ENCODE measurements around the gene SRXN1.

Gene SRXN1

DNA sequence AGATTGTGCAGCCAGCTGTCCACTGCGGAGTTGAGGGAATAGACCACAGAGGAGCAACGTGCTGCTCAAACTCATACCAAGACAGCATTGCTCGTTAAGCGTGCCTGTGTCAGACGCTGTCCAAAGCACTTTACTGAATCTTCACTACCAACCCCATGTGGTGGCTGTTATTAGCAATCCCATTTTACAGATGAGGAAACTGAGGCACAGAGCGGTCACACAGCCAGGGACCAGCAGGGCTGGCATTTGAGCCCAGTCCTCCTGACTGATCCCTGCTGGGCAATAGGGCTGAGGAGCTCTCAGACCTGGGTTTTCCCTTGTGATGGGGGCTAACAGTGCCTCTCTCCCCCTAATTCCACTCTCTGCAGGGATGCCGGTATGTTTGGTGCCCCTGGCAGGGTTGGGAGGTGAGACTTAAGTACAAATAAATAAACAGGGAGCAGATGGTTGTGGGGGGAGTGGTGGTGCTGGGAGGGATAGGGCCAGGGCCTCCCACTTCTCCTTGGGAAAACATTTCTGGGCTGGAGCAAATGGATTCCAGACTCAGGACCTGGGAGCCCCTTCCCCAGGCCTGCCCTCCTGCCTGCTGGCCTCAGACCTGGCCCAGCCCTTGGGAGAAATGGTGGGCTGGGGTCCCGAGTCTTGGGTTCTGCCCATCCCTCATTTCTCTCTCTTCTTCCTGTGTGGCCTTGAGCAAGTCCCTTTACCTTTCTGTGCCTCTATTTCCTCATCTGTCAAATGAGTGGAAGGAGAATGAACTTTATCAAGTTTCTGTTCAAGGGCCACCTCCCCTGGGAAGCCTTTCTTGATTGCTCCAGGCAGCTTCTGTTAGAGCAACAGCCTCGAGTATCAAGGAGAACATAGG lies 17.7 kb downstream of the SRXN1 start:
- Histone ChIP-seq H4K20me1 (ENCODE audit: insufficient read depth, low read length) (peaks cover 3% of the 10 kb centered on the region), H3K27me3 (ENCODE audit: insufficient read depth, low read length, poor library complexity) (peaks cover 31% of the 10 kb centered on the region), H3K79me2 (ENCODE audit: insufficient read depth, low read length) (no peaks in the 10 kb centered on the region), H2AFZ (ENCODE audit: low read depth, low read length) (no peak overlapping the region), H3K27ac (ENCODE audit: low read length) (no peak overlapping the region), H3K9me3 (ENCODE audit: insufficient read depth, low read length, severe bottlenecking) (no peaks in the 10 kb centered on the region), H3K36me3 (ENCODE audit: insufficient read depth, low read length) (no peaks in the 10 kb centered on the region), H3K4me2 (ENCODE audit: insufficient read depth, low read length) (no peak overlapping the region), H3K4me1 (ENCODE audit: insufficient read depth, low read length) (no peaks in the 10 kb centered on the region), H3K9ac (ENCODE audit: low read depth, low read length) (no peak overlapping the region), H3K4me3 (ENCODE audit: low read depth in 1 of 2, low read length in 2 of 2) (no peak overlapping the region)
- DNase-seq (no peak), ATAC-seq (ENCODE audit: insufficient read depth, low read depth) (no peak)
- TF ChIP-seq CTCF (IDR thresholded peaks at IDR 0.05; ENCODE audit: borderline replicate concordance, extremely low read depth, low read length, poor library complexity, severe bottlenecking) (no peak), EZH2 (IDR thresholded peaks at IDR 0.05; ENCODE audit: borderline replicate concordance, low read depth, low read length, severe bottlenecking) (no peak)

DNA sequence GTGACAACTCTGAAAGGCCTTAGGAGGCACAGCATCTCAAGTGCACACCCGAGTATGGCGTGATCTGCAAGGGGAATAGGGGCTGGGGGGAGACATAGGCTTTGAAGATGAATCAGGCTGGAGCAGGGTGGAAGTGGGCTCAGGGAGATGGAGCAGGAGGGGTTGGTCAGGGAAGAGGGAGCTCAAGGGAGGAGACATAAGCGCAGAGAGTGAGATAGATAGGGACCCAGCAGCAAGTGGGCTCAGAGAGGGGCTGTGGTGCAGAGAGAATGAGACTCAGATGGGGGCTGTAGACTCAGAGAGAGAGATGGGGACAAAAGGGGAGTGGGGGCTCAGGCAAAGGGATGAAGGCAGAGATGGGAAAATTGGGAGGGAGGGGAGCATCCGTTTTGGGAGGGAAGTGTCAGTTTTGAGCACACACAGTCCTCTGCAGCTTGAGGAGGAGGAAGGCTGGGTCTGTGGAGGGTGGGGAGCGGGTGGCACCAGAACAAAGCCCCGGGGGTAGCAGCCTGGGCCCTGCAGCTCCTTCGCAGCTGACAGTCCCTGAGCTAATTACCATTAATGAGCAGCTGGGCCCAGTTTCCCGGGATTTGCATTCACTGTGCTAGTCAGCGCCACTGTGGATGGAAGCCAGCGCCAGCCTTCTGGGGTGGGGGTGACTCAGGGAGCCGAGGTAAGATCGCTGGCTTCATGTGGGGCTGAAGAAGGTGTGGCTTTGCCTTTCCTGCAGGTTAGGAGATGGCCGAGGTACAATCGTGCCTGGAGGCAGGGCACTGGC lies 18.7 kb downstream of the SRXN1 start:
- Histone ChIP-seq H3K9me3 (ENCODE audit: insufficient read depth, low read length, severe bottlenecking) (no peaks in the 10 kb centered on the region), H3K9ac (ENCODE audit: low read depth, low read length) (no peak overlapping the region), H4K20me1 (ENCODE audit: insufficient read depth, low read length) (no peaks in the 10 kb centered on the region; the same call in none of the 2 replicates), H3K4me3 (ENCODE audit: low read depth in 1 of 2, low read length in 2 of 2) (no peak overlapping the region), H3K79me2 (ENCODE audit: insufficient read depth, low read length) (no peaks in the 10 kb centered on the region), H3K4me1 (ENCODE audit: insufficient read depth, low read length) (no peaks in the 10 kb centered on the region), H3K4me2 (ENCODE audit: insufficient read depth, low read length) (no peak overlapping the region), H2AFZ (ENCODE audit: low read depth, low read length) (no peak overlapping the region), H3K36me3 (ENCODE audit: insufficient read depth, low read length) (no peaks in the 10 kb centered on the region), H3K27me3 (ENCODE audit: insufficient read depth, low read length, poor library complexity) (peaks cover 31% of the 10 kb centered on the region), H3K27ac (ENCODE audit: low read length) (no peak overlapping the region)
- ATAC-seq (ENCODE audit: insufficient read depth, low read depth) (no peak), DNase-seq (no peak)
- TF ChIP-seq CTCF (IDR thresholded peaks at IDR 0.05; ENCODE audit: borderline replicate concordance, extremely low read depth, low read length, poor library complexity, severe bottlenecking) (no peak), EZH2 (IDR thresholded peaks at IDR 0.05; ENCODE audit: borderline replicate concordance, low read depth, low read length, severe bottlenecking) (no peak)

DNA sequence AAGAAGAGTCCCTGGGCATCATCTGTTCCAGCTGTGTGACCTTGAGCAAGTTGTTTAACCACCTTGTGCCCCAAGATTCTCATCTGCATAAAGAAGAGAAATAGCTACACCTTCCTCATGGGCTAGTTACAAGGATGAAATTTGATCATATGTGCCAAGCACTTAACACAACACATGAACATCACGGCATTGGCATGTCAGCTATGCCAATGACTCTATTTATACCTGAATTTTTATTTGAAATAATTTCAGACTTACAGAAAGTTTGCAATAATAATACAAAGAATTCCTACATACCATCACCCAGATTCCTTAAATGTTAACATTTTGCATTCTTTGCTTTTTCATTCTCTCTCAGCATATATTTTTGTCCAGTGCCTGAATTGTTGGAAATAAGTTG lies 21.9 kb downstream of the SRXN1 start:
- Histone ChIP-seq H3K4me2 (ENCODE audit: insufficient read depth, low read length) (no peak overlapping the region), H3K79me2 (ENCODE audit: insufficient read depth, low read length) (no peaks in the 10 kb centered on the region), H2AFZ (ENCODE audit: low read depth, low read length) (no peak overlapping the region), H3K27me3 (ENCODE audit: insufficient read depth, low read length, poor library complexity) (peaks cover 25% of the 10 kb centered on the region), H3K9ac (ENCODE audit: low read depth, low read length) (no peak overlapping the region), H3K27ac (ENCODE audit: low read length) (no peak overlapping the region), H3K9me3 (ENCODE audit: insufficient read depth, low read length, severe bottlenecking) (no peaks in the 10 kb centered on the region), H3K36me3 (ENCODE audit: insufficient read depth, low read length) (no peaks in the 10 kb centered on the region), H3K4me1 (ENCODE audit: insufficient read depth, low read length) (no peaks in the 10 kb centered on the region), H4K20me1 (ENCODE audit: insufficient read depth, low read length) (no peaks in the 10 kb centered on the region; the same call in none of the 2 replicates), H3K4me3 (ENCODE audit: low read depth in 1 of 2, low read length in 2 of 2) (no peak overlapping the region)
- no peak for ATAC-seq (ENCODE audit: insufficient read depth, low read depth)
- no peak for DNase-seq
- TF ChIP-seq CTCF (IDR thresholded peaks at IDR 0.05; ENCODE audit: borderline replicate concordance, extremely low read depth, low read length, poor library complexity, severe bottlenecking) (no peak), EZH2 (IDR thresholded peaks at IDR 0.05; ENCODE audit: borderline replicate concordance, low read depth, low read length, severe bottlenecking) (no peak)
